ENCODE measurements around the gene CD101.

CD101 gene

GRCh38 chr1:117033772-117034171 lies 32.2 kb downstream of the CD101 start:
- no peak for DNase-seq (ENCODE audit: low read depth in 1 of 2, low spot score in 1 of 2)
- Histone ChIP-seq H3K27me3 (ENCODE audit: insufficient read depth, poor library complexity, severe bottlenecking) (no peaks in the 10 kb centered on the region), H3K4me3 (replicated peaks; ENCODE audit: insufficient read depth, low read length) (no peak overlapping the region), H3K27ac (replicated peaks) (no peak overlapping the region)
- TF ChIP-seq POLR2AphosphoS5 (IDR thresholded peaks at IDR 0.05; ENCODE audit: low read depth) (no peak), GABPA (IDR thresholded peaks at IDR 0.05; ENCODE audit: low read depth) (no peak)

- Histone ChIP-seq H3K27me3 (ENCODE audit: insufficient read depth, poor library complexity, severe bottlenecking) (no peaks in the 10 kb centered on the region), H3K4me3 (replicated peaks; ENCODE audit: insufficient read depth, low read length) (no peak overlapping the region), H3K27ac (replicated peaks) (no peak overlapping the region)
- no peak for DNase-seq (ENCODE audit: low read depth in 1 of 2, low spot score in 1 of 2)
- no peak for TF ChIP-seq SPI1 (IDR thresholded peaks at IDR 0.05; ENCODE audit: borderline replicate concordance, low read depth)
- TF ChIP-seq CTCF (IDR thresholded peaks at IDR 0.05; ENCODE audit: insufficient read depth, low read length), result no peak
- TF ChIP-seq GABPA (IDR thresholded peaks at IDR 0.05; ENCODE audit: low read depth), result no peak
- no peak for TF ChIP-seq REST (IDR thresholded peaks at IDR 0.05; ENCODE audit: insufficient replicate concordance, low read depth)
- TF ChIP-seq POLR2AphosphoS5 (IDR thresholded peaks at IDR 0.05; ENCODE audit: low read depth), result no peak
Observed at GRCh38 chr1:117034791-117035290, 33.3 kb downstream of the CD101 start.

GRCh38 chr1:117036018-117036461 lies 34.5 kb downstream of the CD101 start:
- H3K4me3 ChIP-seq (replicated peaks; ENCODE audit: insufficient read depth, low read length), result no peak overlapping the region
- H3K27ac ChIP-seq (replicated peaks), result no peak overlapping the region
- H3K27me3 ChIP-seq (ENCODE audit: insufficient read depth, poor library complexity, severe bottlenecking), result no peaks in the 10 kb centered on the region
- TF ChIP-seq SPI1 (IDR thresholded peaks at IDR 0.05; ENCODE audit: borderline replicate concordance, low read depth), result no peak
- no peak for DNase-seq (ENCODE audit: low read depth in 1 of 2, low spot score in 1 of 2)

GRCh38 chr1:117037802-117038201 lies 36.2 kb downstream of the CD101 start:
- H3K27ac ChIP-seq (replicated peaks), result no peak overlapping the region
- DNase-seq (ENCODE audit: low read depth in 1 of 2, low spot score in 1 of 2), result no peak
- no peaks in the 10 kb centered on the region for H3K27me3 ChIP-seq (ENCODE audit: insufficient read depth, poor library complexity, severe bottlenecking)
- no peak overlapping the region for H3K4me3 ChIP-seq (replicated peaks; ENCODE audit: insufficient read depth, low read length)
- TF ChIP-seq SPI1 (IDR thresholded peaks at IDR 0.05; ENCODE audit: borderline replicate concordance, low read depth), result no peak
- no peak for TF ChIP-seq GABPA (IDR thresholded peaks at IDR 0.05; ENCODE audit: low read depth)
- TF ChIP-seq CTCF (IDR thresholded peaks at IDR 0.05; ENCODE audit: insufficient read depth, low read length), result no peak
- TF ChIP-seq REST (IDR thresholded peaks at IDR 0.05; ENCODE audit: insufficient replicate concordance, low read depth), result no peak
- TF ChIP-seq POLR2AphosphoS5 (IDR thresholded peaks at IDR 0.05; ENCODE audit: low read depth), result no peak

GRCh38 chr1:117038236-117038635 lies 36.7 kb downstream of the CD101 start:
- Histone ChIP-seq H3K4me3 (replicated peaks; ENCODE audit: insufficient read depth, low read length) (no peak overlapping the region), H3K27ac (replicated peaks) (no peak overlapping the region), H3K27me3 (ENCODE audit: insufficient read depth, poor library complexity, severe bottlenecking) (no peaks in the 10 kb centered on the region)
- no peak for DNase-seq (ENCODE audit: low read depth in 1 of 2, low spot score in 1 of 2)
- TF ChIP-seq POLR2AphosphoS5 (IDR thresholded peaks at IDR 0.05; ENCODE audit: low read depth) (no peak), SPI1 (IDR thresholded peaks at IDR 0.05; ENCODE audit: borderline replicate concordance, low read depth) (no peak), REST (IDR thresholded peaks at IDR 0.05; ENCODE audit: insufficient replicate concordance, low read depth) (no peak), GABPA (IDR thresholded peaks at IDR 0.05; ENCODE audit: low read depth) (no peak), CTCF (IDR thresholded peaks at IDR 0.05; ENCODE audit: insufficient read depth, low read length) (no peak)
